Mucosa of rectum (tissue), 2 donors: ENCODE data around the gene DHRS3.

Experiments used
- H3K27ac ChIP-seq, 2 donors: one replicate each; pipeline ENCODE4 v1.7.0; 2013; ENCODE audit warnings: inconsistent platforms in 2 of 2, low read depth in 2 of 2, low read length in 2 of 2
- H3K27me3 ChIP-seq, 2 donors: one replicate each; pipeline ENCODE4 v1.7.0; 2013; ENCODE audit warnings: low read length in 2 of 2; ENCODE audit not compliant: control insufficient read depth in 2 of 2, insufficient read depth in 2 of 2
- H3K36me3 ChIP-seq, 2 donors: one replicate each; pipeline ENCODE4 v1.7.0; 2013; ENCODE audit warnings: low read length in 2 of 2; ENCODE audit not compliant: control insufficient read depth in 2 of 2, insufficient read depth in 2 of 2
- H3K4me1 ChIP-seq, 2 donors: one replicate each; pipeline ENCODE4 v1.7.0; 2013; ENCODE audit warnings: low read length in 2 of 2, mild to moderate bottlenecking in 1 of 2; ENCODE audit not compliant: control insufficient read depth in 2 of 2, insufficient read depth in 2 of 2
- H3K4me3 ChIP-seq, 2 donors: one replicate each; pipeline ENCODE4 v1.7.0; 2013; ENCODE audit warnings: low read length in 2 of 2
- H3K9ac ChIP-seq, 2 donors: one replicate each; pipeline ENCODE4 v1.7.0; 2013; ENCODE audit warnings: low read length in 2 of 2, low read depth in 1 of 2, mild to moderate bottlenecking in 1 of 2
- H3K9me3 ChIP-seq, 2 donors: one replicate each; pipeline ENCODE4 v1.7.0; 2013; ENCODE audit warnings: low read length in 2 of 2; ENCODE audit not compliant: control insufficient read depth in 2 of 2
- donor health status: healthy.
- donor health status: Normal muscosa, but diverticular disease.

The DHRS3 gene

GRCh38 chr1:12608311-12608957 lies 9.6 kb downstream of the DHRS3 start:
- H3K36me3 ChIP-seq: peaks cover 21 to 35% of the 10 kb centered on the region in 2 donors
- H3K27ac ChIP-seq: no peak overlapping the region
- no peaks in the 10 kb centered on the region for H3K9me3 ChIP-seq
- no peak overlapping the region for H3K4me3 ChIP-seq
- H3K4me1 ChIP-seq: peaks cover 8 to 13% of the 10 kb centered on the region in 2 donors
- no peaks in the 10 kb centered on the region for H3K27me3 ChIP-seq
- no peak overlapping the region for H3K9ac ChIP-seq

- H3K9ac ChIP-seq: no peak overlapping the region
- peaks cover 18 to 31% of the 10 kb centered on the region in 2 donors for H3K36me3 ChIP-seq
- no peak overlapping the region for H3K4me3 ChIP-seq
- H3K9me3 ChIP-seq: no peaks in the 10 kb centered on the region
- H3K27me3 ChIP-seq: no peaks in the 10 kb centered on the region
- H3K27ac ChIP-seq: no peak overlapping the region
- H3K4me1 ChIP-seq: peaks cover 14 to 21% of the 10 kb centered on the region in 2 donors
Observed at GRCh38 chr1:12607263-12607662, 10.7 kb downstream of the DHRS3 start.

GRCh38 chr1:12604986-12605385 lies 13.0 kb downstream of the DHRS3 start:
- H3K27ac ChIP-seq: peak overlapping the region in 1 of 2 donors; percentile 28

DNA sequence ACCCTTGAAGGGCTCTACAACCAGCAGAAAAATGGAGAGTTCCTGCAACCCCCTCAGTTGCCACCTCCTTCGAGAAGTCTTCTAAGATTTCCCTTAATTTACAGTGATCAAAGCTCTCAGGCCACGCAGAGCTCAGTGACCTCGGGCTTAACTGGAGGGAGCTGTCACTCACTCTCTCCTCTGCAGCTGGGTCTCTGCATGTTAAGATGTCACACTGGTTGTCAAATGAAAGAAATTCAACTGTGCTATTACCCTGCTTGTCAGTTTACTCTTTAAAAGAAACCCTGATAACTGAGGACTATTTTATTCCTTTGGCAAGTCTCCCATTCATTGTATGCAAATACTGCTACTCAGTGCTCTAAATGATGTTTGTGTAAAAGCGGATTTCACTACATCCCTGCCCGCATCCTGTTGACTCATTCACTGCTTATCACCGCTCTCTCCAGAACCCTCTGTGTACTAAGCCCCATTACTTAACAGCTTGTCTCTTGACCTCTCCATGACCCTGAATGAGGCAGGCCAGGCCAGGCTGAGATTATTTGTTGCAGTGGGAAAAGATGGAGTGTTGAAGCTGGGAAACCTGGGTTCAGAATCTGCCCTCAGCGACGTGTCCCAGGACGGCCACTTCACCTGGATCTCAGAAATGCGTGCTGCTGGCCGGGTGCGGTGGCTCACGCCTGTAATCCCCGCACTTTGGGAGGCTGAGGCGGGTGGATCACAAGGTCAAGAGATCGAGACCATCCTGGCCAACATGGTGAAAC lies 13.7 kb downstream of the DHRS3 start:
- Histone ChIP-seq H3K9ac (no peak overlapping the region), H3K9me3 (no peaks in the 10 kb centered on the region), H3K27me3 (no peaks in the 10 kb centered on the region), H3K4me1 (peaks cover 30 to 34% of the 10 kb centered on the region in 2 donors), H3K27ac (peak overlapping the region; percentile 28 to 38), H3K4me3 (no peak overlapping the region), H3K36me3 (peaks cover 7 to 13% of the 10 kb centered on the region in 2 donors)

More at GRCh38 chr1:12604986-12605385, 13.0 kb downstream of the DHRS3 start:
- H3K36me3 ChIP-seq: peaks cover 7 to 13% of the 10 kb centered on the region in 2 donors
- peaks cover 30 to 34% of the 10 kb centered on the region in 2 donors for H3K4me1 ChIP-seq
- H3K9me3 ChIP-seq: no peaks in the 10 kb centered on the region
- H3K9ac ChIP-seq: no peak overlapping the region
- H3K27me3 ChIP-seq: no peaks in the 10 kb centered on the region
- no peak overlapping the region for H3K4me3 ChIP-seq

GRCh38 chr1:12603224-12603623 lies 14.8 kb downstream of the DHRS3 start:
- H3K4me1 ChIP-seq: peaks cover 30 to 34% of the 10 kb centered on the region in 2 donors
- peaks cover 7 to 9% of the 10 kb centered on the region in 2 donors for H3K36me3 ChIP-seq
- no peak overlapping the region for H3K4me3 ChIP-seq
- no peak overlapping the region for H3K27ac ChIP-seq
- H3K9me3 ChIP-seq: no peaks in the 10 kb centered on the region
- H3K27me3 ChIP-seq: no peaks in the 10 kb centered on the region
- H3K9ac ChIP-seq: no peak overlapping the region

DNA sequence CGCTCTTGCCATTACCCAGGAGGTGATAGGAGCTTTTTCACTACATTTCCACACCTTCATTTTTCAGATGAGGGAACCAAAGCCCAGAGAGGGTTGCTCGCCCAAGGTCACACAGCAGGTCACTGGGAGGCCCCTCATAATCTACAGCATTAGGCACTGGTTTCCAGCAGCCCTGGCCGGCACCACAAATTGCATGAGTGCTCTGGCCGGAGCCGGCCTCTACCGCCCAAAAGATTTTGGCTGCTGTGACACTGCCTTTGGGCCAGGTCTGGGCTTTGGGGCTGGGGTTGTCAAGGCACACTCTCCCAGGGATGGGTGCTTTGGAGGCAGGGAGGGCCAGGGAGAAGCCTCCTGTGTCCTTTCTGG lies 15.4 kb downstream of the DHRS3 start:
- Histone ChIP-seq H3K36me3 (peaks cover 5 to 7% of the 10 kb centered on the region in 2 donors), H3K4me3 (no peak overlapping the region), H3K4me1 (peaks cover 30 to 34% of the 10 kb centered on the region in 2 donors), H3K9ac (no peak overlapping the region), H3K27me3 (no peaks in the 10 kb centered on the region), H3K9me3 (no peaks in the 10 kb centered on the region), H3K27ac (no peak overlapping the region)

- Histone ChIP-seq H3K9ac (no peak overlapping the region), H3K4me3 (no peak overlapping the region), H3K36me3 (peaks cover 3 to 5% of the 10 kb centered on the region in 2 donors), H3K27me3 (no peaks in the 10 kb centered on the region), H3K4me1 (peaks cover 34% of the 10 kb centered on the region in 2 donors), H3K9me3 (no peaks in the 10 kb centered on the region), H3K27ac (no peak overlapping the region)
Observed at GRCh38 chr1:12601700-12602658, 16.0 kb downstream of the DHRS3 start.

GRCh38 chr1:12600880-12601633 lies 17.0 kb downstream of the DHRS3 start:
- no peaks in the 10 kb centered on the region for H3K27me3 ChIP-seq
- H3K27ac ChIP-seq: no peak overlapping the region
- no peak overlapping the region for H3K4me3 ChIP-seq
- H3K9ac ChIP-seq: no peak overlapping the region
- no peaks in the 10 kb centered on the region for H3K9me3 ChIP-seq
- peaks cover 40 to 44% of the 10 kb centered on the region in 2 donors for H3K4me1 ChIP-seq
- H3K36me3 ChIP-seq: peaks cover 2 to 5% of the 10 kb centered on the region in 2 donors

DNA sequence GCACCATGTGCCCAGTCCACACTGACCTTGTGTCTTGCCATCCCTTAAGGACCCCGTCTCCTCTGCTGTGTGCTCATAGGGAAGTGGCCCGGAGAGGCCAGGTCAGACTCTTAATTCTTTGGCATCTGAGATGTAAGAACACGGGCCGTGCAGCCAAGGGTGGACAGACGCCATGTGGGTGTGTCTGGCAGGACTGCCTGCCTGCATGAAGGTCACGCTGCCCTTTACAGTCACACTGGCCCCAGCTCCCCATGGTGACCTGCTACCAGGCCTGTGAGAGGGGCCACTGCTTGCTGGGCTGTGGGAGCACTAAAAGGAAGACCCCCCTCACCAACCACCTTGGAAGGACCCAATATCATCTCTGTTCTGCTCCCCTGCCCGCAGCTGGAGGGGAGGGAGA lies 17.7 kb downstream of the DHRS3 start:
- H3K27ac ChIP-seq: no peak overlapping the region
- H3K4me1 ChIP-seq: peaks cover 42 to 46% of the 10 kb centered on the region in 2 donors
- no peak overlapping the region for H3K9ac ChIP-seq
- H3K27me3 ChIP-seq: no peaks in the 10 kb centered on the region
- no peaks in the 10 kb centered on the region for H3K9me3 ChIP-seq
- H3K4me3 ChIP-seq: no peak overlapping the region
- peaks cover 2 to 5% of the 10 kb centered on the region in 2 donors for H3K36me3 ChIP-seq
